Left ventricle myocardium inferior (tissue), 1 donor: ENCODE measurements around the gene ALG13. TPM values are rescaled to one million over a fixed set of nuclear protein-coding genes. Genes with fewer than 3 reads are reported as not detected.
"Not testable (repeated sequence)": the region's sequence is repeated elsewhere in the genome, so short reads cannot be mapped to it uniquely, and the experiment has no call there.

Experiments
- DNase-seq: peaks from one replicate; pipeline ENCODE4 v3.0.0-alpha.2; 2020
- H3K27ac ChIP-seq: fragments of 200-600 bp; replicated peaks from 2 replicates; pipeline ENCODE4 v1.8.0; 2021
- H3K27me3 ChIP-seq: fragments of 200-600 bp; 2 replicates; pipeline ENCODE4 v1.8.0; 2021; ENCODE audit warnings: low read depth
- H3K36me3 ChIP-seq: fragments of 200-600 bp; 2 replicates; pipeline ENCODE4 v1.8.0; 2021
- H3K4me1 ChIP-seq: fragments of 200-600 bp; 2 replicates; pipeline ENCODE4 v1.8.0; 2021
- H3K4me3 ChIP-seq: fragments of 200-600 bp; 2 replicates; pipeline ENCODE4 v1.8.0; 2021; ENCODE audit warnings: mild to moderate bottlenecking, moderate library complexity
- H3K9me3 ChIP-seq: fragments of 200-600 bp; replicated peaks from 2 replicates; pipeline ENCODE4 v1.8.0; 2021
- intact Hi-C: fragments of 100-400 bp; cut with micrococcal nuclease; formaldehyde crosslinking; loops from one replicate; pipeline ENCODE4 v1.11.0; 2022
- total RNA-seq: library from RNA; stranded (reverse); fragmentation: NEBNext Ultra II Directional; extraction: Animal tissue kit (Norgen Biotek cat#: 25700); gene quantifications from one replicate; pipeline ENCODE4 v1.2.1, GENCODE V29; 2021
- TF ChIP-seq, protein P1 (sequence below): fragments of 200-600 bp; IDR thresholded peaks from 2 replicates; pipeline ENCODE4 v1.8.0; 2021; ENCODE audit warnings: antibody characterized with exemption, mild to moderate bottlenecking, borderline replicate concordance
- donor health status: DM: no; HTN: yes; CAD: no; lungs with severe emphysema.

The ALG13 gene
- total RNA-seq, 1 donor from 2014 or later, result 19.7 TPM

DNA sequence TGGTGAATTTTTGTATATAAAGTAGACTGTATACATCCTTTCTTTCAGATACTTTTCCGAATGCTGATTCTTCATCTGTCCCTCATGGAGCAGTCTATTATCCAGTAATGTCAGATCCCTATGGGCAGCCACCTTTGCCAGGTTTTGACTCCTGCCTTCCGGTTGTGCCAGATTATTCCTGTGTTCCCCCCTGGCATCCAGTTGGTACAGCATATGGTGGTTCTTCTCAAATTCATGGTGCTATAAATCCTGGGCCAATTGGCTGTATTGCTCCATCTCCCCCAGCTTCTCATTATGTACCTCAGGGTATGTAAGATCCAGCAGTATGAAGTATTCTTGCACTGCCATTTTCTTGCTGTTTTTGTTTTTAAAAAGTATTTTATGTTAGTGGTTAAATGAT, 78.7 kb downstream of the ALG13 start:
- no peaks in the 10 kb centered on the region for H3K4me1 ChIP-seq
- intact Hi-C loops, result no loop called here
- DNase-seq, result no peak
- no peak overlapping the region for H3K4me3 ChIP-seq
- no peak overlapping the region for H3K27ac ChIP-seq
- H3K27me3 ChIP-seq, result no peaks in the 10 kb centered on the region
- H3K36me3 ChIP-seq, result peaks cover 6% of the 10 kb centered on the region
- TF ChIP-seq, protein P1, sequence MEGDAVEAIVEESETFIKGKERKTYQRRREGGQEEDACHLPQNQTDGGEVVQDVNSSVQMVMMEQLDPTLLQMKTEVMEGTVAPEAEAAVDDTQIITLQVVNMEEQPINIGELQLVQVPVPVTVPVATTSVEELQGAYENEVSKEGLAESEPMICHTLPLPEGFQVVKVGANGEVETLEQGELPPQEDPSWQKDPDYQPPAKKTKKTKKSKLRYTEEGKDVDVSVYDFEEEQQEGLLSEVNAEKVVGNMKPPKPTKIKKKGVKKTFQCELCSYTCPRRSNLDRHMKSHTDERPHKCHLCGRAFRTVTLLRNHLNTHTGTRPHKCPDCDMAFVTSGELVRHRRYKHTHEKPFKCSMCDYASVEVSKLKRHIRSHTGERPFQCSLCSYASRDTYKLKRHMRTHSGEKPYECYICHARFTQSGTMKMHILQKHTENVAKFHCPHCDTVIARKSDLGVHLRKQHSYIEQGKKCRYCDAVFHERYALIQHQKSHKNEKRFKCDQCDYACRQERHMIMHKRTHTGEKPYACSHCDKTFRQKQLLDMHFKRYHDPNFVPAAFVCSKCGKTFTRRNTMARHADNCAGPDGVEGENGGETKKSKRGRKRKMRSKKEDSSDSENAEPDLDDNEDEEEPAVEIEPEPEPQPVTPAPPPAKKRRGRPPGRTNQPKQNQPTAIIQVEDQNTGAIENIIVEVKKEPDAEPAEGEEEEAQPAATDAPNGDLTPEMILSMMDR, result no peak
- no peaks in the 10 kb centered on the region for H3K9me3 ChIP-seq

GRCh38 chrX:111761578-111762135, 80.7 kb downstream of the ALG13 start:
- no peak for DNase-seq
- Histone ChIP-seq H3K4me3 (no peak overlapping the region), H3K4me1 (no peaks in the 10 kb centered on the region), H3K27me3 (no peaks in the 10 kb centered on the region), H3K9me3 (no peaks in the 10 kb centered on the region), H3K36me3 (peaks cover 18% of the 10 kb centered on the region), H3K27ac (no peak overlapping the region)
- TF ChIP-seq, protein P1, result no peak
- intact Hi-C loops, result no loop called here

DNA sequence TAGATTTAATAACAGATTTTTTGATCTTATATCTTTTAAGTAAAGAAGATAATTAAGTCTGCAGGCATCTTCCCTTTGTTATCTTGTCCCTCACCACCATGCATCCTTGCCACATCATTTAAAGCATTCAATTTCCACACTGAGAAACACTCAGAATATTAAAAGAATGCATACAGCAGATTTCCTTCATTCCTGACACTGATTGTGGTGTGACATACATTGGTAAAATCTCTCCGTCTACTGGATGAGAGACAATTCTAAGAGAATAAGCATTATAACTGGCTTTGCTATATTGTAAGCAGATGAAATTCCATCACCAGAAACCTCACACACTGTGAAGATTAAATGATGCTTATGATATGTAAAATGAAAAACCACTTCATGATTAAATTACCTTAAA, 97.6 kb downstream of the ALG13 start:
- H3K9me3 ChIP-seq, result no peaks in the 10 kb centered on the region
- no peaks in the 10 kb centered on the region for H3K4me1 ChIP-seq
- no peaks in the 10 kb centered on the region for H3K36me3 ChIP-seq
- no peaks in the 10 kb centered on the region for H3K27me3 ChIP-seq
- DNase-seq, result no peak
- no peak overlapping the region for H3K4me3 ChIP-seq
- H3K27ac ChIP-seq, result no peak overlapping the region
- intact Hi-C loops, result no loop called here
- TF ChIP-seq, protein P1, result no peak

DNA sequence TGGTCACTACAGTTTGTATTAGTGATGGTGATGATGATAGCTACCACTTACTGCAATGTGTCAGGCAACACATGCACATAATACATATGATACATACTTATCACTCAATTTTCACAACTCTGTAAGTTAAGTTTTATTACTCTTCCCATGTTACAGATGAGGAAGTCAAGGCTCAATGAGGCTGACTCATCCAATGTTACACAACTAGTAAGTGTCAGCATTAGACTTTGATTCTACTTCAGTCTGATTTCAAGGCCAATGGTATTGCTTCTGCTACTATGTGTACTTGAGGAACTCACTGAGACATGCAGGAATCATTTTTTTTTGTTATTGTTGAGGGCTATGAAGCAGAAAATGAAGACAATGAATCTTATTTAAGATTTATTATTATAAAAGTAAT, 98.6 kb downstream of the ALG13 start:
- H3K4me3 ChIP-seq, result no peak overlapping the region
- no peaks in the 10 kb centered on the region for H3K36me3 ChIP-seq
- no peak overlapping the region for H3K27ac ChIP-seq
- no peak for DNase-seq
- TF ChIP-seq, protein P1, result no peak
- H3K27me3 ChIP-seq, result no peaks in the 10 kb centered on the region
- no peaks in the 10 kb centered on the region for H3K9me3 ChIP-seq
- H3K4me1 ChIP-seq, result no peaks in the 10 kb centered on the region
- intact Hi-C loops, result no loop called here

- no peaks in the 10 kb centered on the region for H3K36me3 ChIP-seq
- intact Hi-C loops, result no loop called here
- no peaks in the 10 kb centered on the region for H3K27me3 ChIP-seq
- no peaks in the 10 kb centered on the region for H3K4me1 ChIP-seq
- no peak overlapping the region for H3K27ac ChIP-seq
- no peak for DNase-seq
- peaks cover 29% of the 10 kb centered on the region for H3K9me3 ChIP-seq
- H3K4me3 ChIP-seq, result no peak overlapping the region
- TF ChIP-seq, protein P1, result no peak
Measured at GRCh38 chrX:111784667-111785066, 103.7 kb downstream of the ALG13 start.

GRCh38 chrX:111790054-111790453, 109.1 kb downstream of the ALG13 start:
- intact Hi-C loops, result not testable (repeated sequence)

More at GRCh38 chrX:111790054-111790453, 109.1 kb downstream of the ALG13 start:
- not testable (repeated sequence) for DNase-seq, H3K4me1 ChIP-seq, H3K27ac ChIP-seq, H3K4me3 ChIP-seq, H3K27me3 ChIP-seq, H3K36me3 ChIP-seq
- H3K9me3 ChIP-seq, result peaks cover 53% of the 10 kb centered on the region

Other genes with a start within 250 kb of the ALG13 start
- gene SERTM2, start 169.5 kb upstream of the ALG13 start, total RNA-seq, result not detected
- not detected for gene TRPC5OS, start 195.0 kb downstream of the ALG13 start, total RNA-seq